Measurements from ENCODE around the gene ZFYVE9. TPM values are rescaled to one million over a fixed set of nuclear protein-coding genes. Genes with fewer than 3 reads are reported as not detected.

Gene ZFYVE9
- total RNA-seq, 4 donors from 2014 or later, result 29.5 to 60.4 (median 33.2) TPM

DNA sequence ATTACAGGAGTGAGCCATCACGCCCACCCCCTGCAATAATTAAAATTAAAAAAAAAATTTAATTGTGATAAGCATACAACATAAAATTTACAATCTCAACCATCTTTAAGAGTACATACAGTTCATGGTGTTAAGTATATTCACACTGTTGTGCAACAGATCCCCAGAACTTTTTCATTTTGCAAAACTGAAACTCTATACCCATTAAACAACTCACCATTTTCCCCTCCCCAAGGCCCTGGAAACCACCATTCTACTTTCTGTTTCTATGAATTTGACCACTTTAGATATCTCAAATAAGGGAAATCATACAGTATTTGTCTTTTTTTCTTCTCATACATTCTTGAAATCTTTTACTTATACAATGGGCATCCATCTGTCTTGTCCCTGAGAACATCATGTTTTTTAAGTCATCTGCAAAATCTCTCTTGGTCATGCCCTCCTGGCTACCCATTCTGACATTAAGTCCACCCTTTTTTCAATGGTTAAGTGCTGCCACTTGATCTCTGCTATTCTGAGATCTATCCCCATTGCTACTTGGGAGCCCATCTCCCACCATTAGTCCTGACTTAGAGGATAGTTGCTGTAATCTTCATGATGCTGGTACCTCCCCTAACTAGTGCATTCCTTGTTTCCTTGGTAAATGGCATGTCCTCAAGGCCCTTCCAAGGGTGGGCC is 39.4 kb upstream of the ZFYVE9 start:
- no peaks in the 10 kb centered on the region for H3K4me1 ChIP-seq
- TF ChIP-seq, protein P1, sequence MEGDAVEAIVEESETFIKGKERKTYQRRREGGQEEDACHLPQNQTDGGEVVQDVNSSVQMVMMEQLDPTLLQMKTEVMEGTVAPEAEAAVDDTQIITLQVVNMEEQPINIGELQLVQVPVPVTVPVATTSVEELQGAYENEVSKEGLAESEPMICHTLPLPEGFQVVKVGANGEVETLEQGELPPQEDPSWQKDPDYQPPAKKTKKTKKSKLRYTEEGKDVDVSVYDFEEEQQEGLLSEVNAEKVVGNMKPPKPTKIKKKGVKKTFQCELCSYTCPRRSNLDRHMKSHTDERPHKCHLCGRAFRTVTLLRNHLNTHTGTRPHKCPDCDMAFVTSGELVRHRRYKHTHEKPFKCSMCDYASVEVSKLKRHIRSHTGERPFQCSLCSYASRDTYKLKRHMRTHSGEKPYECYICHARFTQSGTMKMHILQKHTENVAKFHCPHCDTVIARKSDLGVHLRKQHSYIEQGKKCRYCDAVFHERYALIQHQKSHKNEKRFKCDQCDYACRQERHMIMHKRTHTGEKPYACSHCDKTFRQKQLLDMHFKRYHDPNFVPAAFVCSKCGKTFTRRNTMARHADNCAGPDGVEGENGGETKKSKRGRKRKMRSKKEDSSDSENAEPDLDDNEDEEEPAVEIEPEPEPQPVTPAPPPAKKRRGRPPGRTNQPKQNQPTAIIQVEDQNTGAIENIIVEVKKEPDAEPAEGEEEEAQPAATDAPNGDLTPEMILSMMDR (IDR thresholded peaks at IDR 0.05), result no peak
- TF ChIP-seq POLR2AphosphoS5 (IDR thresholded peaks at IDR 0.05), result no peak
- TF ChIP-seq POLR2A (IDR thresholded peaks at IDR 0.05), result no peak
- no peak for TF ChIP-seq EP300 (IDR thresholded peaks at IDR 0.05)
- 97% methylated on average over 1 of the region's 1 CpG for WGBS
- no peaks in the 10 kb centered on the region for H3K27me3 ChIP-seq
- no peak for DNase-seq (ENCODE audit: low spot score in 2 of 2)
- no peak overlapping the region for H3K4me3 ChIP-seq
- no peak overlapping the region for H3K27ac ChIP-seq
- no peaks in the 10 kb centered on the region for H3K9me3 ChIP-seq
- H3K36me3 ChIP-seq, result no peaks in the 10 kb centered on the region

- TF ChIP-seq EP300 (IDR thresholded peaks at IDR 0.05) (no peak), POLR2A (IDR thresholded peaks at IDR 0.05) (no peak), POLR2AphosphoS5 (IDR thresholded peaks at IDR 0.05) (no peak)
- TF ChIP-seq, protein P1 (IDR thresholded peaks at IDR 0.05), result no peak
- Histone ChIP-seq H3K4me1 (no peaks in the 10 kb centered on the region), H3K4me3 (no peak overlapping the region), H3K27me3 (no peaks in the 10 kb centered on the region), H3K9me3 (no peaks in the 10 kb centered on the region), H3K36me3 (no peaks in the 10 kb centered on the region), H3K27ac (no peak overlapping the region)
- DNase-seq (ENCODE audit: low spot score in 2 of 2), result no peak
Measured at GRCh38 chr1:52111492-52111891, 30.4 kb upstream of the ZFYVE9 start.

GRCh38 chr1:52112489-52112888 is 29.4 kb upstream of the ZFYVE9 start:
- Histone ChIP-seq H3K4me1 (no peaks in the 10 kb centered on the region), H3K27me3 (no peaks in the 10 kb centered on the region), H3K27ac (no peak overlapping the region), H3K4me3 (no peak overlapping the region), H3K9me3 (no peaks in the 10 kb centered on the region), H3K36me3 (no peaks in the 10 kb centered on the region)
- no peak for TF ChIP-seq POLR2A (IDR thresholded peaks at IDR 0.05)
- TF ChIP-seq, protein P1 (IDR thresholded peaks at IDR 0.05), result no peak
- no peak for TF ChIP-seq EP300 (IDR thresholded peaks at IDR 0.05)
- TF ChIP-seq POLR2AphosphoS5 (IDR thresholded peaks at IDR 0.05), result no peak
- WGBS, result 85% methylated on average over 3 of the region's 3 CpGs
- DNase-seq (ENCODE audit: low spot score in 2 of 2), result no peak

GRCh38 chr1:52119301-52120079 is 22.4 kb upstream of the ZFYVE9 start:
- Histone ChIP-seq H3K36me3 (no peaks in the 10 kb centered on the region), H3K4me3 (no peak overlapping the region), H3K4me1 (peaks cover 5% of the 10 kb centered on the region), H3K27ac (no peak overlapping the region), H3K27me3 (no peaks in the 10 kb centered on the region), H3K9me3 (no peaks in the 10 kb centered on the region)
- no peak for TF ChIP-seq POLR2AphosphoS5 (IDR thresholded peaks at IDR 0.05)
- TF ChIP-seq, protein P1 (IDR thresholded peaks at IDR 0.05), result no peak
- no peak for TF ChIP-seq EP300 (IDR thresholded peaks at IDR 0.05)
- no peak for TF ChIP-seq POLR2A (IDR thresholded peaks at IDR 0.05)
- WGBS, result 46% methylated on average over 12 of the region's 12 CpGs
- no peak for DNase-seq (ENCODE audit: low spot score in 2 of 2)

- no peaks in the 10 kb centered on the region for H3K36me3 ChIP-seq
- peaks cover 5% of the 10 kb centered on the region for H3K4me1 ChIP-seq
- no peak for DNase-seq (ENCODE audit: low spot score in 2 of 2)
- H3K4me3 ChIP-seq, result no peak overlapping the region
- no peaks in the 10 kb centered on the region for H3K9me3 ChIP-seq
- WGBS, result 54% methylated on average over 2 of the region's 2 CpGs
- no peak overlapping the region for H3K27ac ChIP-seq
- no peaks in the 10 kb centered on the region for H3K27me3 ChIP-seq
- TF ChIP-seq POLR2A (IDR thresholded peaks at IDR 0.05) (no peak), POLR2AphosphoS5 (IDR thresholded peaks at IDR 0.05) (no peak), EP300 (IDR thresholded peaks at IDR 0.05) (no peak)
- TF ChIP-seq, protein P1 (IDR thresholded peaks at IDR 0.05), result no peak
Measured at GRCh38 chr1:52122384-52122783, 19.5 kb upstream of the ZFYVE9 start.

Data from suprapubic skin (tissue), 4 donors.